AG20443 (cell line): ENCODE data around the gene TRIO.
A peak's percentile ranks its signal among the peaks of the same experiment; 100 is the strongest.
"Not testable (repeated sequence)": the region's sequence is repeated elsewhere in the genome, so short reads cannot be mapped to it uniquely, and the experiment has no call there.

ENCODE experiments used
- DNase-seq: peaks from one replicate; pipeline ENCODE4 v3.0.0; 2012; ENCODE audit warnings: low spot score, mixed read lengths

The TRIO gene

GRCh38 chr5:14186059-14186830 lies 43.1 kb downstream of the TRIO start:
- no peak for DNase-seq

- DNase-seq: no peak
These were observed 44.0 kb downstream of the TRIO start for GRCh38 chr5:14187157-14187556.

GRCh38 chr5:14187660-14188059 lies 44.5 kb downstream of the TRIO start:
- DNase-seq: no peak

GRCh38 chr5:14188778-14189177 lies 45.6 kb downstream of the TRIO start:
- no peak for DNase-seq

GRCh38 chr5:14189680-14190079 lies 46.5 kb downstream of the TRIO start:
- DNase-seq: no peak

- DNase-seq: peak; percentile 87
These were observed 47.3 kb downstream of the TRIO start for GRCh38 chr5:14190194-14191164.

GRCh38 chr5:14191325-14191724 lies 48.2 kb downstream of the TRIO start:
- DNase-seq: no peak

GRCh38 chr5:14193496-14193895 lies 50.4 kb downstream of the TRIO start:
- DNase-seq: no peak

- no peak for DNase-seq
These were observed 52.4 kb downstream of the TRIO start for GRCh38 chr5:14195588-14195987.

GRCh38 chr5:14197056-14197455 lies 53.9 kb downstream of the TRIO start:
- no peak for DNase-seq

GRCh38 chr5:14199902-14200301 lies 56.8 kb downstream of the TRIO start:
- no peak for DNase-seq

- no peak for DNase-seq
These were observed 57.3 kb downstream of the TRIO start for GRCh38 chr5:14200312-14200990.

GRCh38 chr5:14201325-14202045 lies 58.3 kb downstream of the TRIO start:
- DNase-seq: no peak

GRCh38 chr5:14202462-14202861 lies 59.3 kb downstream of the TRIO start:
- DNase-seq: no peak

- DNase-seq: no peak
These were observed 61.0 kb downstream of the TRIO start for GRCh38 chr5:14204011-14204670.

GRCh38 chr5:14204785-14205321 lies 61.7 kb downstream of the TRIO start:
- DNase-seq: peak; percentile 76

GRCh38 chr5:14206028-14206725 lies 63.0 kb downstream of the TRIO start:
- DNase-seq: no peak

- DNase-seq: not testable (repeated sequence)
These were observed 64.3 kb downstream of the TRIO start for GRCh38 chr5:14207428-14207827.

GRCh38 chr5:14208071-14209021 lies 65.2 kb downstream of the TRIO start:
- peak; percentile 17 for DNase-seq
